ENCODE results near the gene BAG2. TPM values are rescaled to one million over a fixed set of nuclear protein-coding genes. Genes with fewer than 3 reads are reported as not detected.

Gene BAG2
- total RNA-seq, result 3.2 and 3.3 TPM in 2 replicates
- long read RNA-seq, full-length matches to known transcripts, result 25 of 27 reads
- long read RNA-seq, partial matches to known transcripts, result 0 of 27 reads
- long read RNA-seq, other reads (novel, unspliced or antisense), result 2 of 27 reads

- H3K4me1 Mint-ChIP-seq, result peaks cover 30% of the 10 kb centered on the region
- H3K27me3 Mint-ChIP-seq (ENCODE audit: low read depth), result peaks cover 12% of the 10 kb centered on the region
- peak within 1 kb of the TSS; percentile 87 for H3K4me3 Mint-ChIP-seq
- peak; percentile 77 for DNase-seq (ENCODE audit: low read depth, low spot score)
- TF ChIP-seq CTCF (conservative IDR thresholded peaks at IDR 0.05), result peak; percentile 46
- H3K27ac Mint-ChIP-seq (ENCODE audit: unreplicated experiment), result peak within 1 kb of the TSS; percentile 94
- H3K36me3 Mint-ChIP-seq (ENCODE audit: low read depth), result no peaks in the 10 kb centered on the region
- no peaks in the 10 kb centered on the region for H3K9me3 Mint-ChIP-seq
Observed at GRCh38 chr6:57172136-57173055, at the start of gene BAG2. Gene BAG2 (plus strand): TSS chr6:57172326. CDS start chr6:57172698, 372 bp downstream.

GRCh38 chr6:57123111-57123510, 49.0 kb upstream of the BAG2 start:
- peaks cover 16% of the 10 kb centered on the region for H3K9me3 Mint-ChIP-seq
- no peak overlapping the region for H3K4me3 Mint-ChIP-seq
- H3K4me1 Mint-ChIP-seq, result peaks cover 8% of the 10 kb centered on the region
- no peak overlapping the region for H3K27ac Mint-ChIP-seq (ENCODE audit: unreplicated experiment)
- H3K36me3 Mint-ChIP-seq (ENCODE audit: low read depth), result peaks cover 39% of the 10 kb centered on the region
- no peak for DNase-seq (ENCODE audit: low read depth, low spot score)
- TF ChIP-seq CTCF (conservative IDR thresholded peaks at IDR 0.05), result no peak
- H3K27me3 Mint-ChIP-seq (ENCODE audit: low read depth), result no peaks in the 10 kb centered on the region

GRCh38 chr6:57127763-57128162, 44.4 kb upstream of the BAG2 start:
- no peak for DNase-seq (ENCODE audit: low read depth, low spot score)
- Mint-ChIP-seq H3K4me1 (no peaks in the 10 kb centered on the region), H3K4me3 (no peak overlapping the region), H3K27me3 (ENCODE audit: low read depth) (no peaks in the 10 kb centered on the region), H3K36me3 (ENCODE audit: low read depth) (peaks cover 11% of the 10 kb centered on the region), H3K27ac (ENCODE audit: unreplicated experiment) (no peak overlapping the region), H3K9me3 (no peaks in the 10 kb centered on the region)
- TF ChIP-seq CTCF (conservative IDR thresholded peaks at IDR 0.05), result no peak

GRCh38 chr6:57130661-57131177, 41.4 kb upstream of the BAG2 start:
- no peak for DNase-seq (ENCODE audit: low read depth, low spot score)
- Mint-ChIP-seq H3K27ac (ENCODE audit: unreplicated experiment) (no peak overlapping the region), H3K27me3 (ENCODE audit: low read depth) (no peaks in the 10 kb centered on the region), H3K4me1 (no peaks in the 10 kb centered on the region), H3K4me3 (no peak overlapping the region), H3K9me3 (no peaks in the 10 kb centered on the region), H3K36me3 (ENCODE audit: low read depth) (peaks cover 5% of the 10 kb centered on the region)
- TF ChIP-seq CTCF (conservative IDR thresholded peaks at IDR 0.05), result no peak

GRCh38 chr6:57134954-57135353, 37.2 kb upstream of the BAG2 start:
- Mint-ChIP-seq H3K4me3 (no peak overlapping the region), H3K27ac (ENCODE audit: unreplicated experiment) (no peak overlapping the region)

More at GRCh38 chr6:57134954-57135353, 37.2 kb upstream of the BAG2 start:
- peaks cover 11% of the 10 kb centered on the region for H3K4me1 Mint-ChIP-seq
- no peaks in the 10 kb centered on the region for H3K27me3 Mint-ChIP-seq (ENCODE audit: low read depth)
- DNase-seq (ENCODE audit: low read depth, low spot score), result no peak
- TF ChIP-seq CTCF (conservative IDR thresholded peaks at IDR 0.05), result no peak
- H3K9me3 Mint-ChIP-seq, result no peaks in the 10 kb centered on the region
- peaks cover 21% of the 10 kb centered on the region for H3K36me3 Mint-ChIP-seq (ENCODE audit: low read depth)
